ENCODE measurements around the gene CALR.

GRCh38 chr19:12990853-12991252, 52.4 kb downstream of the CALR start:
- TF ChIP-seq CTCF (conservative IDR thresholded peaks at IDR 0.05 in 1 of 2, IDR thresholded peaks at IDR 0.05 in 1 of 2; ENCODE audit: low read depth in 1 of 2, low read length in 2 of 2), result no peak
- no peak for TF ChIP-seq EZH2 (IDR thresholded peaks at IDR 0.05; ENCODE audit: low read length, missing control alignments)

Measured in fibroblast of lung (primary cell).